GM03348 (cell line): ENCODE results near the gene MIS12.

Source experiments
- DNase-seq: peaks from one replicate; pipeline ENCODE4 v3.0.0; 2012; ENCODE audit warnings: low spot score

MIS12 gene

DNA sequence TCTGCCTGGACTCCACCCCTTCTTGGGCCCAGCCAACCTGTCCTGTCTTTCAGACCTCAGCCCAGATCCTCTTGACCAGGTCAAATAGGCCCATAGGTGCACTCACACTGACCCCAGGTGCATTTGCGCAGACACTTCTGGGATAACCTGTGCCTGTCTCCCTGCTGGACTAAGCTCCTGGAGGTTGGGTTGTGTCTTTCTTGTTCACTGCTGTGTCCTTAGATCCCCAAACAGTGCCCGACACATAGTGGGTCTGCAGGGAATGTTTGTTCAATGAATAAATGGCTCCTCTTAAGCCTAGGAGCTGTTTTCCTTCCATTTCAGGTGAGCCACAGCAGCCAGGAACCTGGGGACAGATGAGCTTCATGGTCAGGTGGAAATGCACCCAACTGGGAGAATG lies 49.1 kb downstream of the MIS12 start:
- DNase-seq: no peak

DNA sequence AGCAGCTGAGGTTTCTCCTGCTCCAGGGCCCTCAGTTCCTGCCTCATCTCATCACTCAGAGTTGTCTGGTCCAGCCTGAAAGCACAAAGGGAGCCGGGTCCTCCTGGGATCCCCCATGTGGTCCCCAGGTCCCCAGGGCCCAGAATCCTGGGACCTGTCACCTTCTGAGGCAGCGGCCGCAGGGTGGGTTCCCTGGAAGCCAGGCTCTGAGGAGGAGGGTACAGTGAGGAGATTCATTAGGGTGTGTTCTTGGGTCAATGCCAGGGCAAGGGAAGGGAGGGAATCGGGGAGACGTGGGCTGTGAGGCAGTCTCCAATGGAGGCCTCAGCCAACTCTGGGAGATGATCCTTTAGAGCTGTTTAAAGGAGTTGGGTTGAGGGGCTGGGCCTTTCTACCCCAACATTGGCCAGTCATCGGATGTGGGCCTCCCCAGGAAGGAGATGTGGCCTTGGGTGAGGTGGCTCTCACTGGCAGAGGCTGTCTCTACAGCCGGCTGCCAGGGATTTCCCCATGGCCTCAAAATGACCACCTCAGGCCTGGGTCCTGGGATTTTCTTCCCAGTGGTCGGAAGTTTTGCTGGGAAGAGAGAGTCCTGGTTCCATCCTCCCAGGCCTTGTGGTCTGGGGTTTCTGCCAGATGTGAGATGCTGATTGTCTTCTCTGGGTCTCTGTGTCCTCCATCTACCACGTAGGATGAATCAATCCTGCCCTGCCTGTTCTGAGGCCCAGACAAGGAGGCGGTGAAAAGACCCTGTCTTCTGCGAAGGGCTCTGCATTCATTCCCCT lies 50.7 kb downstream of the MIS12 start:
- DNase-seq: peak; percentile 31

- no peak for DNase-seq
Measured at GRCh38 chr17:5539286-5539685, 52.9 kb downstream of the MIS12 start.

- no peak for DNase-seq
Measured at GRCh38 chr17:5540321-5540720, 54.0 kb downstream of the MIS12 start.
